ENCODE results near the gene CLDND2.
A peak's percentile ranks its signal among the peaks of the same experiment; 100 is the strongest.

CLDND2 gene

GRCh38 chr19:51327066-51328001 lies 41.5 kb downstream of the CLDND2 start:
- peak; percentile 2 for DNase-seq

GRCh38 chr19:51326216-51327065 lies 42.4 kb downstream of the CLDND2 start:
- DNase-seq, result no peak

GRCh38 chr19:51325161-51325976 lies 43.4 kb downstream of the CLDND2 start:
- no peak for DNase-seq

- DNase-seq, result no peak
Observed at GRCh38 chr19:51324167-51324481, 44.7 kb downstream of the CLDND2 start.

GRCh38 chr19:51323481-51324166 lies 45.2 kb downstream of the CLDND2 start:
- DNase-seq, result no peak

- no peak for DNase-seq
Observed at GRCh38 chr19:51321799-51322198, 47.0 kb downstream of the CLDND2 start.

- no peak for DNase-seq
Observed at GRCh38 chr19:51320280-51320657, 48.5 kb downstream of the CLDND2 start.

GRCh38 chr19:51319649-51320279 lies 49.0 kb downstream of the CLDND2 start:
- no peak for DNase-seq

GRCh38 chr19:51318687-51319648 lies 49.8 kb downstream of the CLDND2 start:
- no peak for DNase-seq

- no peak for DNase-seq
Observed at GRCh38 chr19:51317968-51318367, 50.8 kb downstream of the CLDND2 start.

GRCh38 chr19:51317376-51317775 lies 51.4 kb downstream of the CLDND2 start:
- no peak for DNase-seq
